ENCODE data around the gene ZNF433.

GRCh38 chr19:12052497-12053169, 17.2 kb upstream of the ZNF433 start, which contains the start of gene ZNF878:
- TF ChIP-seq, protein P1, sequence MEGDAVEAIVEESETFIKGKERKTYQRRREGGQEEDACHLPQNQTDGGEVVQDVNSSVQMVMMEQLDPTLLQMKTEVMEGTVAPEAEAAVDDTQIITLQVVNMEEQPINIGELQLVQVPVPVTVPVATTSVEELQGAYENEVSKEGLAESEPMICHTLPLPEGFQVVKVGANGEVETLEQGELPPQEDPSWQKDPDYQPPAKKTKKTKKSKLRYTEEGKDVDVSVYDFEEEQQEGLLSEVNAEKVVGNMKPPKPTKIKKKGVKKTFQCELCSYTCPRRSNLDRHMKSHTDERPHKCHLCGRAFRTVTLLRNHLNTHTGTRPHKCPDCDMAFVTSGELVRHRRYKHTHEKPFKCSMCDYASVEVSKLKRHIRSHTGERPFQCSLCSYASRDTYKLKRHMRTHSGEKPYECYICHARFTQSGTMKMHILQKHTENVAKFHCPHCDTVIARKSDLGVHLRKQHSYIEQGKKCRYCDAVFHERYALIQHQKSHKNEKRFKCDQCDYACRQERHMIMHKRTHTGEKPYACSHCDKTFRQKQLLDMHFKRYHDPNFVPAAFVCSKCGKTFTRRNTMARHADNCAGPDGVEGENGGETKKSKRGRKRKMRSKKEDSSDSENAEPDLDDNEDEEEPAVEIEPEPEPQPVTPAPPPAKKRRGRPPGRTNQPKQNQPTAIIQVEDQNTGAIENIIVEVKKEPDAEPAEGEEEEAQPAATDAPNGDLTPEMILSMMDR (IDR thresholded peaks at IDR 0.05): no peak
- peak; percentile 39 to 42 for TF ChIP-seq POLR2A (IDR thresholded peaks at IDR 0.05)
- peak; percentile 86 for TF ChIP-seq POLR2AphosphoS5 (IDR thresholded peaks at IDR 0.05)
- no peak for TF ChIP-seq EP300 (IDR thresholded peaks at IDR 0.05)

All from gastroesophageal sphincter (tissue), 3 donors.